Upper lobe of right lung (tissue), 1 donor: ENCODE data around the gene TSNAX. TPM values are rescaled to one million over a fixed set of nuclear protein-coding genes. Genes with fewer than 3 reads are reported as not detected.
"Not testable (repeated sequence)": the region's sequence is repeated elsewhere in the genome, so short reads cannot be mapped to it uniquely, and the experiment has no call there.

ENCODE experiments used
- ATAC-seq: fragments of 200-7000 bp; cut with Tn5 transposase; one replicate; pipeline ENCODE4 v1.9.1; 2020; ENCODE audit warnings: mild to moderate bottlenecking, moderate library complexity
- DNase-seq: peaks from one replicate; pipeline ENCODE4 v3.0.0-alpha.2; 2020
- H3K27ac ChIP-seq: fragments of 200-600 bp; one replicate; pipeline ENCODE4 v1.8.0; 2022
- H3K27me3 ChIP-seq: fragments of 200-600 bp; one replicate; pipeline ENCODE4 v1.8.0; 2022; ENCODE audit warnings: mild to moderate bottlenecking
- H3K36me3 ChIP-seq: fragments of 200-600 bp; one replicate; pipeline ENCODE4 v1.8.0; 2022
- H3K4me1 ChIP-seq: fragments of 200-600 bp; one replicate; pipeline ENCODE4 v1.8.0; 2022
- H3K4me3 ChIP-seq: fragments of 200-600 bp; one replicate; pipeline ENCODE4 v1.8.0; 2022; ENCODE audit warnings: mild to moderate bottlenecking
- H3K9me3 ChIP-seq: fragments of 200-600 bp; one replicate; pipeline ENCODE4 v1.8.0; 2022
- CTCF ChIP-seq: fragments of 200-600 bp; IDR thresholded peaks from one replicate; pipeline ENCODE4 v1.8.0; 2022; ENCODE audit warnings: antibody characterized with exemption
- intact Hi-C: fragments of 100-400 bp; cut with DNase I; formaldehyde crosslinking; loops from one replicate; pipeline ENCODE4 v1.11.0; 2022
- total RNA-seq: library from RNA; stranded (reverse); fragmentation: NEBNext Ultra II Directional; extraction: Animal tissue kit (Norgen Biotek cat#: 25700); gene quantifications from one replicate; pipeline ENCODE4 v1.2.1, GENCODE V29; 2021
- donor health status: DM: no; HTN: yes; CAD: no; lungs with severe emphysema.

The TSNAX gene
- total RNA-seq, 1 donor from 2014 or later = 36.0 TPM

DNA sequence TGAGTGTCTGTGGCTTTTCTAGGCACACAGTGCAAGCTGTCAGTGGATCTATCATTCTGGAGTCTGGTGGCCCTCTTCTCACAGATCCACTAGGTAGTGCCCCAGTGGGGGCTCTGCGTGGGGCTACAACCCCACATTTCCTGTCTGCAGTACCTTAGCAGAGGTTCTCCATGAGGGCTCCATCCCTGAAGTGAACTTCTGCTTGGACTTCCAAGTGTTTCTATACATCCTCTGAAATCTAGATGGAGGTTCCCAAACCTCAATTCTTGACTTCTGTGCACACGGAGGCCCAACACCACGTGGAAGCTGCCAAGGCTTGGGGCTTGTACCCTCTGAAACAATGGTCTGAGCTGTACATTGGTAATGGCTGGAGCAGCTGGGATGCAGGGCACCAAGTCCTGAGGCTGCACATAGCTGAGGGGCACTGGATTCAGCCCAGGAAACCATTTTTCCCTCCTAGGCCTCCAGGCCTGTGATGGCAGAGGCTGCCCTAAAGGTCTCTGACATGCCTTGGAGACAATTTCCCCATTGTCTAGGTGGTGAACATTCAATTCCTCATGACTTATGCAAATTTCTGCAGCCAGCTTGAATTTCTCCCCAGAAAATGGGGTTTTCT is 29.2 kb upstream of the TSNAX start:
- Histone ChIP-seq H3K9me3 (peaks cover 9% of the 10 kb centered on the region), H3K27me3 (no peaks in the 10 kb centered on the region), H3K4me3 (no peak overlapping the region), H3K36me3 (no peaks in the 10 kb centered on the region), H3K4me1 (no peaks in the 10 kb centered on the region), H3K27ac (no peak overlapping the region)
- DNase-seq (no peak), ATAC-seq (no peak)
- intact Hi-C loops = no loop called here
- TF ChIP-seq CTCF = no peak

- no peak for ATAC-seq
- DNase-seq = no peak
These were observed 27.8 kb upstream of the TSNAX start for GRCh38 chr1:231500666-231501065.

GRCh38 chr1:231503168-231503567 is 25.3 kb upstream of the TSNAX start:
- intact Hi-C loops, DNase-seq, H3K36me3 ChIP-seq, H3K4me1 ChIP-seq, H3K27ac ChIP-seq, H3K9me3 ChIP-seq, ATAC-seq, H3K27me3 ChIP-seq, H3K4me3 ChIP-seq: not testable (repeated sequence)

More at GRCh38 chr1:231500666-231501065, 27.8 kb upstream of the TSNAX start:
- intact Hi-C loops = no loop called here
- no peak for TF ChIP-seq CTCF
- peaks cover 9% of the 10 kb centered on the region for H3K9me3 ChIP-seq
- H3K27ac ChIP-seq = no peak overlapping the region
- no peaks in the 10 kb centered on the region for H3K36me3 ChIP-seq
- H3K4me1 ChIP-seq = no peaks in the 10 kb centered on the region
- no peaks in the 10 kb centered on the region for H3K27me3 ChIP-seq
- H3K4me3 ChIP-seq = no peak overlapping the region

GRCh38 chr1:231507476-231508355 is 20.8 kb upstream of the TSNAX start:
- no peaks in the 10 kb centered on the region for H3K27me3 ChIP-seq
- H3K4me3 ChIP-seq = no peak overlapping the region
- ATAC-seq (no peak), DNase-seq (no peak)
- H3K27ac ChIP-seq = no peak overlapping the region
- no peaks in the 10 kb centered on the region for H3K9me3 ChIP-seq
- no peak for TF ChIP-seq CTCF
- no peaks in the 10 kb centered on the region for H3K36me3 ChIP-seq
- H3K4me1 ChIP-seq = no peaks in the 10 kb centered on the region
- intact Hi-C loops = no loop called here

- no peaks in the 10 kb centered on the region for H3K27me3 ChIP-seq
- H3K27ac ChIP-seq = no peak overlapping the region
- no peaks in the 10 kb centered on the region for H3K9me3 ChIP-seq
- no peak for TF ChIP-seq CTCF
- no peaks in the 10 kb centered on the region for H3K36me3 ChIP-seq
- ATAC-seq (no peak), DNase-seq (no peak)
- no peak overlapping the region for H3K4me3 ChIP-seq
- intact Hi-C loops = no loop called here
- H3K4me1 ChIP-seq = no peaks in the 10 kb centered on the region
These were observed 20.0 kb upstream of the TSNAX start for GRCh38 chr1:231508497-231508896.

GRCh38 chr1:231508941-231509340 is 19.5 kb upstream of the TSNAX start:
- Histone ChIP-seq H3K9me3 (no peaks in the 10 kb centered on the region), H3K4me1 (no peaks in the 10 kb centered on the region), H3K4me3 (no peak overlapping the region), H3K27ac (no peak overlapping the region), H3K36me3 (no peaks in the 10 kb centered on the region), H3K27me3 (no peaks in the 10 kb centered on the region)
- DNase-seq (no peak), ATAC-seq (no peak)
- no peak for TF ChIP-seq CTCF
- intact Hi-C loops = no loop called here
